Subcutaneous abdominal adipose tissue (tissue), 5 donors: ENCODE data around the gene MTA1.

Source experiments
- H3K27ac ChIP-seq: one replicate; pipeline ENCODE4 v1.7.0; 2013; ENCODE audit warnings: low read depth, mild to moderate bottlenecking, inconsistent platforms, low read length, moderate library complexity
- H3K27me3 ChIP-seq, 5 donors: one replicate each; pipeline ENCODE4 v1.7.0; 2013; ENCODE audit warnings: low read length in 5 of 5, inconsistent platforms in 1 of 5; ENCODE audit not compliant: control insufficient read depth in 5 of 5, insufficient read depth in 4 of 5
- H3K36me3 ChIP-seq, 5 donors: one replicate each; pipeline ENCODE4 v1.7.0; 2013; ENCODE audit warnings: low read length in 5 of 5; ENCODE audit not compliant: control insufficient read depth in 5 of 5, insufficient read depth in 5 of 5
- H3K4me1 ChIP-seq, 5 donors: one replicate each; pipeline ENCODE4 v1.7.0; 2013; ENCODE audit warnings: low read length in 5 of 5, mild to moderate bottlenecking in 3 of 5, moderate library complexity in 1 of 5; ENCODE audit not compliant: control insufficient read depth in 5 of 5, insufficient read depth in 5 of 5
- H3K4me3 ChIP-seq, 5 donors: one replicate each; pipeline ENCODE4 v1.7.0; 2013; ENCODE audit warnings: low read length in 5 of 5, low read depth in 1 of 5
- H3K9ac ChIP-seq, 5 donors: one replicate each; pipeline ENCODE4 v1.7.0; 2013; ENCODE audit warnings: low read length in 5 of 5, mild to moderate bottlenecking in 4 of 5, moderate library complexity in 3 of 5
- H3K9me3 ChIP-seq, 5 donors: one replicate each; pipeline ENCODE4 v1.7.0; 2013; ENCODE audit warnings: low read length in 5 of 5; ENCODE audit not compliant: control insufficient read depth in 5 of 5
- donor health status: healthy.
- donor health status: healthy.
- donor health status: healthy.
- donor health status: healthy.
- donor health status: healthy.

MTA1 gene

DNA sequence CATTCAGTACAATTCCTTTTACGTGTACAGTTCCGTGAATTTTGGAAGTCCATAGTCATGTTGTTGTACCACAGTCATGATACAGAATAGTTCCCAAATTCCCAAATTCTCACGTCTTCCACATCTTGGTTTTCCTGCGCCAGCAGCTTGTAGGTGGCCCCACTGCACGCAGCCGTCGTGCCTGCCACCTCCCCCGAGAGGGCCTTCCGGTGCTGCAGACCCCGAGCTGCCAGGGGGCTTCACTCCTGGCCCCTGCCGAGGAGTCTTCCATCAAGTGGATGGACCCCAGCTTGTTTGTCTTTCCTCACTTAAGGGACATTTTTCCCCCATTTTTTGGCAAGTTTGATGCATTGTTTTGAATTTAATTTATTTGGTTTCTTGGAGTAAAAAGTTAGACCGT is 16.8 kb downstream of the MTA1 start:
- peaks cover 0 to 4% (median 3%) of the 10 kb centered on the region in 5 donors for H3K4me1 ChIP-seq

DNA sequence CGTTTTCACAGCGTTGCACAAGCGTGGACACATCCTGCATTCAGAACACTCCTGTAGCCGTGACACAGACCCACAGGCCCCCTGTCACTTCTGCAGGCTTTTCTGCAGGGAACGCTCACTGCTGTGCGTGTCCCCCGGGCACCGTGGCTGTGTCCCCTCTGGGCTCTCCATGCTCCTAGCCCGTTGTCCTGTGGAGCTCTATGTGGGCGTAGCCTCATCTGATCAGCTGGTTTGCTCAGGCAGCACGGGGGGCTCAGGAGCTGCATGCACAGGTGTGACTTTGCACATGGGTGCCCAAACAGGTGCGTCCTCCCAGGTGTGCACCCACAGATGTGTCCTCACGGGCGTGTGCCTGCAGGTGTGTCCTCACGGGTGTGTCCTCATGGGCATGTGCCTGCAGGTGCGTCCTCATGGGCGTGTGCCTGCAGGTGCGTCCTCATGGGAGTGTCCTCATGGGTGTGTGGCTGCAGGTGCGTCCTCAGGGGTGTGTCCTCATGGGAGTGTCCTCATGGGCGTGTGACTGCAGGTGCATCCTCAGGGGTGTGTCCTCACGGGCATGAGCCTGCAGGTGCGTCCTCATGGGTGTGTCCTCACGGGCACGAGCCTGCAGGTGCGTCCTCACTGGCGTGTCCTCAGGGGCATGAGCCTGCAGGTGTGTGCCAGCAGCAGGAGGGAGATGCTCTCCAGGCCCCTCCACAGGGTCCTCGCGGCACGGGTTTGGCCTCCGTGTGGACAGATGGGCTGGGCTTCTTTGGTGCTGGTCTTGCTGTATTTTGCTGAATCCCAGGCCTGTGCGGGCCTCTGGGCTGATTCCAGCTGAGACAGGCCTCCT is 17.5 kb downstream of the MTA1 start:
- no peak overlapping the region for H3K9ac ChIP-seq

More for the DNA sequence above, 16.8 kb downstream of the MTA1 start:
- no peaks in the 10 kb centered on the region for H3K9me3 ChIP-seq
- no peak overlapping the region for H3K4me3 ChIP-seq
- H3K27ac ChIP-seq, result no peak overlapping the region
- H3K9ac ChIP-seq, result no peak overlapping the region
- H3K36me3 ChIP-seq, result peaks cover 0 to 32% (median 12%) of the 10 kb centered on the region in 5 donors
- H3K27me3 ChIP-seq, result no peaks in the 10 kb centered on the region

DNA sequence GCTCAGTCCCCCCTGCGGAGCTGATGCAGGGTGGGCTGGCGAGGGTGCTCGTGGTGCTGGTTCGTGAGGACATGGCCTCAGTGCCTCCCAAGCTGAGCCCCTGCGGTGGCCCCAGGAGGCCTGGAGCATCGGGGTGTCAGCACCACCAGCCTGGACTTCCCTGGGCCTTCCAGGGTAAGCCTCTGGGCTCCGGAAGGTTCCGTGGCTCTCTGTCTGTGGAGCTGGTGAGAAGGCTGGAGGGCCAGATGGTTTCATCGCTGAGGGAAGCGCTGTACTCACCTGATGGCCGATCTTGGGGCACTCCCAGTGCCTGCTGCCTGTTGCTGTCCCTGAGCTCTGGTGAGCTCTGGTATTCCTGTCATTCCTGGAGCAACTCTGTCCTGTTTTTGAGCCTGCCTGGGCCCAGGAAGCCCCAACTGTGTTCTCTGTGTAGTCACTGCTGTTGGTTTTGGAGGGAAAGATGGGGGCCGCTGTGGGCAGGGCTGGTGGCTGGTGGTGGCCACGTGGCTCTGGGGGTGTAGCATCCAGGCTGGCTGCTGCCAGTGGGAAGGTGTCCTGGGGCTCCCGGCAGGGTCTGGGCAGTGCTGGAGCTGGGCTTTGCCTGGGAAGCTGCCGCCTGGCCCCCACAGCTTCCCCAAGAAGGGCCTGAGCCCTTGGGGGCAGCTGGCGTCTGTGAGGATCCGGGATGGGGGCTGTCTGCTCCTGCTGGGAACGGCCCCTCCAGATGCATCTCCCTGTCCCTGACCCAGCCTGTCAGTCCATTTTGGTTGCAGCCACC is 18.3 kb downstream of the MTA1 start:
- Histone ChIP-seq H3K36me3 (peaks cover 0 to 42% (median 17%) of the 10 kb centered on the region in 5 donors), H3K4me3 (no peak overlapping the region), H3K27me3 (no peaks in the 10 kb centered on the region), H3K27ac (no peak overlapping the region), H3K9ac (no peak overlapping the region), H3K9me3 (no peaks in the 10 kb centered on the region), H3K4me1 (peaks cover 0 to 4% (median 3%) of the 10 kb centered on the region in 5 donors)

More for the DNA sequence above, 17.5 kb downstream of the MTA1 start:
- Histone ChIP-seq H3K9me3 (no peaks in the 10 kb centered on the region), H3K4me3 (no peak overlapping the region), H3K4me1 (peaks cover 0 to 4% (median 3%) of the 10 kb centered on the region in 5 donors), H3K27ac (no peak overlapping the region), H3K27me3 (no peaks in the 10 kb centered on the region), H3K36me3 (peaks cover 0 to 35% (median 12%) of the 10 kb centered on the region in 5 donors)

DNA sequence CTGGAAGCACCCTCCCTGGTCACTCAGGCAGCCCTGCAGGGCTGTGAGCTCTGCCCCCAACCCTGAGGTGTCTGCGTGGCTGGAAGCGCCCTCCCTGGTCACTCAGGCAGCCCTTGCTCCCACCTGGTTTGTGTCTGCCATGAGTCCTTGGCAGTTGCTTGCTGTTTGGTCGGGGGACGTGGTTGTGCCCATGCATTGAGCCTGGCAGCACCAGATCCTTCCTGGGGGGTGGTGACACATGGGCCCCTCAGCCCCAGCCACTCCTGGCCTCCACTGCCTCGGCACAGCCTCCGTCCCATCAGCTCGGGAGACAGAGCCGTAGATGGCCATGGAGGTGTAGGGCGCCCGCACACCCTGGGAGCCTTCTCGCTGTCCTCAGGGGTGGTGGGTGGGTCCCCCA is 19.6 kb downstream of the MTA1 start:
- Histone ChIP-seq H3K27ac (no peak overlapping the region), H3K9ac (no peak overlapping the region), H3K4me1 (peaks cover 0 to 4% (median 3%) of the 10 kb centered on the region in 5 donors), H3K4me3 (no peak overlapping the region), H3K9me3 (no peaks in the 10 kb centered on the region), H3K36me3 (peaks cover 0 to 45% (median 20%) of the 10 kb centered on the region in 5 donors), H3K27me3 (no peaks in the 10 kb centered on the region)

DNA sequence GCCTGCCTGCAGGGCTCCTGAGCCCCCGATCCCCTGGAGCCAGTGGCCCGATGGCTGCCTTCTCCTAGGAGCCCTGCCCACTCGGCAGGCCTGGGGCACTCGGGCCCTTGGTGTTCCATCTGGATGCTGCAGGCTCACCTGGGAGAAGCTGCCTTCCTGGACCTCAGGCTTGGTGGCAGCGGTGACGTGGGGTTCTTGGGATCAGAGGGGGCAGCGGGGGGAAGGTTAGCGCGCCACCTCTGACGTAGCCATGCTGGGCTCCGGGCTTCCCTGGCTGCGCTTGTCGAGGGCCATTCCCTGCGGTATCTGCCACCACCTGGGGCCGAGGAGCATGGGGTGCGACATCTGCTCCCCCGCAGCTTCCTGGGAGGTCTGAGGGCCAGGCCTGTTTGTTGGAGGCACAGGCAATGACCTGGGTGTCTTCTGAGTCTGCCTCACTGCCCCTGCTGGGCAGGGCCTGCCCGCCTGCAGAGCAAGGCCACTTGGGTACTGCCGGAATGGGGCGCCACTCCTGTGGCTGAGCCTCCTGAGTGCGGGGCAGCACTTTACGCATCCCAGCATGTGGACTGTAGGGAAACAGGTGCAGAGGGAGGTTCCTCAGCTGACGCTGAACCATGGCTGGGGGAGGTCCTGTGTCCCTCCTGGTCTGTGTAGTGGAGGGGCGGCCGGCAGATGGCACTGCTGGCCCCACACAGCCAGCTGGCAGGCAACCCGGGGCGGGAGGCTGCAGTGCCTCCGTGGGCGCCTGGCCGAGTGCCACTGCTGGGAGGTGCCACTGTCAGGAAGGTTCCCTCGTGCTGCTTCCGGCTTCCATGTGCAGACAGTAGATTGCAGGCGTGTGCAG is 20.3 kb downstream of the MTA1 start:
- Histone ChIP-seq H3K4me3 (no peak overlapping the region), H3K36me3 (peaks cover 0 to 45% (median 20%) of the 10 kb centered on the region in 5 donors), H3K9ac (no peak overlapping the region), H3K27ac (no peak overlapping the region), H3K9me3 (no peaks in the 10 kb centered on the region), H3K27me3 (no peaks in the 10 kb centered on the region), H3K4me1 (peaks cover 0 to 4% (median 3%) of the 10 kb centered on the region in 5 donors)

DNA sequence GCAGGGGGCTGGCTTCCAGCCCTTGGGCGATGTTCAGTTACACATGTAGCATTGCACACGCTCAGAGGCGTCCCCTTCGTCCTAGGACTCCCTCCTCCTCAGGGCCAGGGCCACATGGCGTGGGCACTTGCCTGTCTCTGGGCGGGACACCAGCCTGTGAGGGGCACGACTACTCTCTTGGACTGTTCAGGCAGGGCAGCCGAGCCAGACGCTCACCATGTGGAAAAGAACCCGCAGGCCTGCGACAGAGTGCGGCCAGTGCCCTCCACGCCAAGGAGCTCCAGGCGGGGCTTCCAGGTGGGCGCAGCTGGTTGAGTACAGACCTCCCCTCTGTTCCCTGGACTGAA is 20.9 kb downstream of the MTA1 start:
- Histone ChIP-seq H3K4me3 (no peak overlapping the region), H3K36me3 (peaks cover 0 to 49% (median 20%) of the 10 kb centered on the region in 5 donors), H3K9ac (no peak overlapping the region)

DNA sequence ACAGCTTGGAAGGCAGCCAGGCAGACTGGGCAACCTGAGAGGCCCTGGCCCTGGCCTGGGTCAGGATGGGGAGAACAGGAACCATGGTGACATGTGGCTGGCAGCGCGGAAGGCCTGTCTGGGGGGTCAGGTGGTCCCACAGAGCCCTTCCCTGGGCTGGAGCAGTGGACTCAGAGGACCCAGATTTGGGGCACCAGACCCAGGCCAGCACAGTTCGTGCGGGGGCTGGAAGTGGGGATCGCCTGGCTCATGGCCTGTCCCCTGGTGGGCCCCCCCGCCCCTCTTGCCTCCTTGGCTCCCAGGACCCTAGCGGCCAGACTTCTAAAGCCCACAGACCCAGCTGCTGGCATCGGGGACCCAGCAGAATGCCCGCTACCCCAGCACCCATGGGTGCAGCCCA is 21.4 kb downstream of the MTA1 start:
- H3K27ac ChIP-seq, result no peak overlapping the region
- no peak overlapping the region for H3K9ac ChIP-seq
- H3K4me3 ChIP-seq, result no peak overlapping the region
- no peaks in the 10 kb centered on the region for H3K9me3 ChIP-seq
- H3K27me3 ChIP-seq, result no peaks in the 10 kb centered on the region
- peaks cover 0 to 53% (median 20%) of the 10 kb centered on the region in 5 donors for H3K36me3 ChIP-seq
- peaks cover 0 to 4% (median 3%) of the 10 kb centered on the region in 5 donors for H3K4me1 ChIP-seq

More for the DNA sequence above, 20.9 kb downstream of the MTA1 start:
- Histone ChIP-seq H3K27me3 (no peaks in the 10 kb centered on the region), H3K27ac (no peak overlapping the region), H3K4me1 (peaks cover 0 to 4% (median 3%) of the 10 kb centered on the region in 5 donors), H3K9me3 (no peaks in the 10 kb centered on the region)

DNA sequence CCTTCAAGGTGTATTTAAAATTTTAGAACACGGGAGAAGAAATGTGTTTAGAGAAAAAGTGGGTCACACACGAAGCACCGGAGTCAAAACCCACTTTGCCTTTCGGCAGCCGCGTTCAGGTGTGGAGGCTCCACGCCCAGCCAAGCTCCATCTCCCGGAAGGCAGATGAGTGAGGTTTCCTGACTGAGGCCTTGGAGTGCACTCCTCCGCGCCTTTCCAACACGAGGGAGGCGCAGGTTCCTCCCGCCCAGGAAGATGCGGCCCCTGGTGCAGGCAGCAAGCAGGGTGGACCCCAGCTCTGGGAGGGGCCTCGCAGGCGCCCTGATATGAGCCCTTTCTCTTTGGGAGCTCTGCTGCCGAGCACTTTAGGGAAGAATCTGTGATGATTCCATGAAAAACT is 22.5 kb downstream of the MTA1 start:
- Histone ChIP-seq H3K27ac (no peak overlapping the region), H3K4me3 (no peak overlapping the region), H3K9me3 (no peaks in the 10 kb centered on the region), H3K4me1 (peaks cover 0 to 4% (median 3%) of the 10 kb centered on the region in 5 donors), H3K9ac (no peak overlapping the region), H3K27me3 (no peaks in the 10 kb centered on the region), H3K36me3 (peaks cover 0 to 62% (median 20%) of the 10 kb centered on the region in 5 donors)

DNA sequence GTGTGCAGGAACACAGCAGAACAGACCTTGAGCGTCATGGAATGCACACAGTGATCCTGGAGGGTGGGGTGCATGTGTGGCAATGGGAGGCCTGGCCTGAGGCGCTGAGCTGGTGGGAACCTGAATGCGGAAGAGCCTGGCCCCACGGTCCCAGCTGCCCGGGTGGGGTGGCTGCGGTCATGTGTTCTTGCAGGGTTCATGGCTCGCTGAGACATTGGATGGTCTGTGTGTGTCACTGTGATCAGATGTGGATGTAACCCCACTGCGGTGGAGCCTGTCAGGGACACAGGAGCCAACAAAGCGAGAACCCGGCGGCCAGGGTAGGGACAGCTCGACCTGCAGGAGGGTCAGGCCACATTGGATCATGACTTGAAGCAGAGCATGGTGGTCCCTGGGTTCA is 23.2 kb downstream of the MTA1 start:
- Histone ChIP-seq H3K36me3 (peaks cover 0 to 60% (median 20%) of the 10 kb centered on the region in 5 donors), H3K9me3 (no peaks in the 10 kb centered on the region), H3K4me3 (no peak overlapping the region), H3K27ac (no peak overlapping the region), H3K4me1 (peaks cover 0 to 4% (median 0%) of the 10 kb centered on the region in 5 donors), H3K27me3 (no peaks in the 10 kb centered on the region), H3K9ac (no peak overlapping the region)
